GM23338 (cell line): ENCODE results near the gene TCN2. TPM values are rescaled to one million over a fixed set of nuclear protein-coding genes. Genes with fewer than 3 reads are reported as not detected.

Source experiments
- ATAC-seq: fragments of 200-7000 bp; cut with Tn5 transposase; 3 replicates; pipeline ENCODE4 v1.9.1; 2020
- DNase-seq: peaks from one replicate; pipeline ENCODE4 v3.0.0-alpha.2; 2015; ENCODE audit warnings: low spot score
- H2AFZ ChIP-seq: fragments of 200-600 bp; sonication (generic); 2 replicates; pipeline ENCODE4 v1.8.0; 2016; ENCODE audit warnings: antibody characterized with exemption, mild to moderate bottlenecking, moderate library complexity
- H3F3A ChIP-seq: fragments of 200-600 bp; sonication (generic); replicated peaks from 2 replicates; pipeline ENCODE4 v1.8.0; 2017; ENCODE audit warnings: antibody characterized with exemption, mixed run types, low read depth
- H3K27ac ChIP-seq: fragments of 200-600 bp; sonication (generic); 2 replicates; pipeline ENCODE4 v1.6.1; 2016; ENCODE audit warnings: low read depth
- H3K27me3 ChIP-seq: fragments of 200-600 bp; sonication (generic); 2 replicates; pipeline ENCODE4 v1.8.0; 2016; ENCODE audit warnings: mild to moderate bottlenecking, mixed run types, moderate library complexity; ENCODE audit not compliant: insufficient read depth
- H3K36me3 ChIP-seq: fragments of 200-600 bp; sonication (generic); 2 replicates; pipeline ENCODE4 v1.8.0; 2016; ENCODE audit warnings: mild to moderate bottlenecking; ENCODE audit not compliant: insufficient read depth
- H3K4me1 ChIP-seq: fragments of 200-600 bp; sonication (generic); 2 replicates; pipeline ENCODE4 v1.8.0; 2016; ENCODE audit warnings: mild to moderate bottlenecking, moderate library complexity; ENCODE audit not compliant: insufficient read depth
- H3K4me2 ChIP-seq: fragments of 200-600 bp; sonication (generic); 2 replicates; pipeline ENCODE4 v1.7.1; 2017; ENCODE audit warnings: mixed run types
- H3K4me3 ChIP-seq: fragments of 200-600 bp; sonication (generic); 2 replicates; pipeline ENCODE4 v1.6.1; 2016; ENCODE audit warnings: mixed run types
- H3K79me2 ChIP-seq: fragments of 200-600 bp; sonication (generic); replicated peaks from 2 replicates; pipeline ENCODE4 v1.8.0; 2017; ENCODE audit warnings: mild to moderate bottlenecking; ENCODE audit not compliant: insufficient read depth
- H3K9me2 ChIP-seq: fragments of 200-600 bp; sonication (generic); 2 replicates; pipeline ENCODE4 v1.8.0; 2017; ENCODE audit not compliant: insufficient read depth
- H4K20me1 ChIP-seq: fragments of 200-600 bp; sonication (generic); replicated peaks from 2 replicates; pipeline ENCODE4 v1.8.0; 2017; ENCODE audit warnings: mild to moderate bottlenecking; ENCODE audit not compliant: insufficient read depth
- H3K27ac Mint-ChIP-seq: 2 replicates; pipeline ENCODE4 v1.8.0; 2020; ENCODE audit warnings: inconsistent platforms, mild to moderate bottlenecking, moderate library complexity, mixed read lengths
- H3K27me3 Mint-ChIP-seq: 3 replicates; pipeline ENCODE4 v1.8.0; 2022; ENCODE audit warnings: low read depth, mild to moderate bottlenecking, moderate library complexity, mixed read lengths, inconsistent platforms; ENCODE audit not compliant: insufficient read depth, poor library complexity
- H3K36me3 Mint-ChIP-seq: 3 replicates; pipeline ENCODE4 v1.8.0; 2021; ENCODE audit warnings: low read depth, mild to moderate bottlenecking, inconsistent platforms, moderate library complexity, mixed read lengths
- H3K4me1 Mint-ChIP-seq: 3 replicates; pipeline ENCODE4 v1.8.0; 2020; ENCODE audit warnings: mild to moderate bottlenecking, inconsistent platforms, mixed read lengths
- H3K4me3 Mint-ChIP-seq: 3 replicates; pipeline ENCODE4 v1.8.0; 2021; ENCODE audit warnings: moderate library complexity, mild to moderate bottlenecking, inconsistent platforms, mixed read lengths
- H3K9me3 Mint-ChIP-seq: 3 replicates; pipeline ENCODE4 v1.8.0; 2020; ENCODE audit warnings: moderate library complexity, mild to moderate bottlenecking, inconsistent platforms, mixed read lengths
- CREB1 ChIP-seq: fragments of 250-450 bp; sonication (Bioruptor Pico); IDR thresholded peaks from 2 replicates; pipeline ENCODE4 v1.5.0; 2020; ENCODE audit warnings: low read depth, mild to moderate bottlenecking, moderate library complexity
- EZH2 ChIP-seq: fragments of 200-600 bp; sonication (generic); IDR thresholded peaks from one replicate; pipeline ENCODE4 v1.8.0; 2017; ENCODE audit warnings: antibody characterized with exemption, mild to moderate bottlenecking, low read depth; ENCODE audit not compliant: unreplicated experiment
- EZH2phosphoT487 ChIP-seq: fragments of 200-600 bp; sonication (generic); IDR thresholded peaks from one replicate; pipeline ENCODE4 v1.8.1; 2018; ENCODE audit warnings: antibody characterized with exemption; ENCODE audit not compliant: unreplicated experiment
- JUNB ChIP-seq: IDR thresholded peaks from one replicate; pipeline ENCODE4 v1.6.1; 2016; ENCODE audit warnings: antibody characterized with exemption; ENCODE audit not compliant: unreplicated experiment
- NANOG ChIP-seq: IDR thresholded peaks from 2 replicates; pipeline ENCODE4 v1.6.1; 2016; ENCODE audit warnings: antibody characterized with exemption, borderline replicate concordance
- POLR2AphosphoS5 ChIP-seq: IDR thresholded peaks from 2 replicates; pipeline ENCODE4 v1.6.1; 2016; ENCODE audit warnings: antibody characterized with exemption, low read depth
- REST ChIP-seq: IDR thresholded peaks from one replicate; pipeline ENCODE4 v1.6.1; 2018; ENCODE audit warnings: antibody characterized with exemption; ENCODE audit not compliant: unreplicated experiment
- STAT1 ChIP-seq: IDR thresholded peaks from one replicate; pipeline ENCODE4 v1.6.1; 2016; ENCODE audit warnings: antibody characterized with exemption; ENCODE audit not compliant: unreplicated experiment
- ZNF114 ChIP-seq: fragments of 250-450 bp; sonication (Bioruptor Pico); IDR thresholded peaks from 2 replicates; pipeline ENCODE4 v1.5.0; 2020; ENCODE audit warnings: mild to moderate bottlenecking, moderate library complexity
- ZNF462 ChIP-seq: fragments of 250-450 bp; sonication (Bioruptor Pico); IDR thresholded peaks from 2 replicates; pipeline ENCODE4 v1.5.0; 2020; ENCODE audit warnings: mild to moderate bottlenecking, moderate library complexity
- polyA plus RNA-seq: library from polyadenylated mRNA; unstranded; fragments of >200 nt; fragmentation: Nextera tagmentation; extraction: Ambion mirVana; gene quantifications from 2 replicates; pipeline ENCODE4 v1.2.1, GENCODE V29; 2016
- total RNA-seq: library from RNA; depleted of rRNA; stranded (reverse); fragments of >200 nt; shearing (Covaris generic); gene quantifications from 2 replicates; pipeline ENCODE4 v1.2.3, GENCODE V29; 2014

Gene TCN2
- total and polyA plus RNA-seq, 2 experiments from 2014 or later, result 12.9 to 38.1 TPM

DNA sequence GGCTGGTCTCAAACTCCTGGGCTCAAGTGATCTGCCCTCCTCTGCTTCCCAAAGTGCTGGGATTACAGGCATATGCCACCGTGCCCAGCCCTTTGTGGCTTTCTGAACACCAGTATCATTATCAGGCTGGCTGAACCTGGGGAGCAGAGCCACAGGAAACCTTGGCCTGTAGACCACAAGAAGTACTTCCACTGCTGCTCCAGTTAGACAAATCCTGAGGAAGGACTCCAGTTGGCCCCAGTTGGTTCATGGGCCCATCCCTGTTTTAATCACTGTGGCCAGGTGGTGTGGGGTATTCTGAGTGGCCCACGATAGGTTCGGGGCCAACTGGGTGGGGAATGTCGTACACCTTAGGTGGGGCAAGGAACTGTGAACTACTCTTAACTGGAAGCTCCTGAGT, 66.2 kb downstream of the TCN2 start (continued):
- TF ChIP-seq REST (no peak), EZH2 (no peak), EZH2phosphoT487 (no peak), ZNF462 (CRISPR knock-in tag) (no peak), STAT1 (no peak)

DNA sequence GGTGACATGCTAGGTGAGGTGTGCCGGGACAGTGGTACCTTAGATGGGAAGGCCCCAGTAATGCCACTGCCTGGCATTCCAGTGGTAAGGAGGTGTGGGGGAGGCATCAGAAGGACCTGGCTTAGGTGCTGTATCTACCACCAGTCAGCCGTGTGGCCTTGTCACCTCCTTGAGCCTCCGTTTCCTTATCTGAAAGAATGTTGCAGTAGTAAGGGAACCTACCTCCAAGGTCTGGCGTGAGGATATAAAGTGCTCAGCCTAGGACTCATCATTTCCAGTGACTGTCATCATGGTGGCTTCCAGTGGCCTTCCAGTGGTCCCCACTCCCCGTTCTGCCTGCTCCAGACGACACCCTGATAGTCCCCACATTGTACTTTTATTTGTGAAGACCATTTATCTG, 67.5 kb downstream of the TCN2 start:
- Mint-ChIP-seq H3K27me3 (no peaks in the 10 kb centered on the region), H3K27ac (no peak overlapping the region)

More for the DNA sequence above, 67.5 kb downstream of the TCN2 start:
- no peak overlapping the region for H3K4me3 Mint-ChIP-seq
- no peaks in the 10 kb centered on the region for H3K36me3 ChIP-seq
- DNase-seq (no peak), ATAC-seq (no peak)
- H3F3A ChIP-seq, result no peaks in the 10 kb centered on the region
- H3K27ac ChIP-seq, result no peak overlapping the region
- H3K27me3 ChIP-seq, result 0 out of 2 replicates have a peak, but pooled peaks cover 3% of the 10 kb centered on the region
- H3K4me3 ChIP-seq, result no peak overlapping the region
- no peaks in the 10 kb centered on the region for H3K79me2 ChIP-seq
- no peaks in the 10 kb centered on the region for H3K9me3 Mint-ChIP-seq
- H4K20me1 ChIP-seq, result no peaks in the 10 kb centered on the region
- TF ChIP-seq POLR2AphosphoS5 (no peak), ZNF114 (no peak), EZH2 (no peak), CREB1 (no peak), JUNB (no peak), NANOG (no peak), STAT1 (no peak)
- H3K4me1 Mint-ChIP-seq, result peaks cover 11% of the 10 kb centered on the region
- 0 out of 2 replicates have a peak, but pooled peaks cover 4% of the 10 kb centered on the region for H3K9me2 ChIP-seq
- H3K4me1 ChIP-seq, result no peaks in the 10 kb centered on the region
- no peaks in the 10 kb centered on the region for H3K36me3 Mint-ChIP-seq
- no peak overlapping the region for H2AFZ ChIP-seq
- H3K4me2 ChIP-seq, result no peak overlapping the region
